BE2C (cell line): ENCODE results near the gene AMFR.

Experiments
- DNase-seq: peaks from one replicate; pipeline ENCODE4 v3.0.0-alpha.2; 2020
- H3K27me3 ChIP-seq: fragments of 250-450 bp; sonication (Bioruptor Pico); 2 replicates; pipeline ENCODE4 v1.5.1; 2020; ENCODE audit warnings: mild to moderate bottlenecking
- H3K36me3 ChIP-seq: fragments of 250-450 bp; sonication (Bioruptor Pico); 2 replicates; pipeline ENCODE4 v1.5.1; 2020; ENCODE audit warnings: mild to moderate bottlenecking
- H3K4me1 ChIP-seq: fragments of 250-450 bp; sonication (Bioruptor Pico); 2 replicates; pipeline ENCODE4 v1.5.1; 2020
- H3K4me3 ChIP-seq: 2 replicates; pipeline ENCODE4 v1.5.1; 2011; ENCODE audit warnings: low read depth, low read length
- H3K9me3 ChIP-seq: fragments of 250-450 bp; sonication (Bioruptor Pico); 2 replicates; pipeline ENCODE4 v1.5.1; 2020
- TF ChIP-seq, protein P1 (sequence below): IDR thresholded peaks from 2 replicates; pipeline ENCODE4 v1.5.1; 2012; ENCODE audit warnings: mild to moderate bottlenecking, low read depth, low read length

The AMFR gene

DNA sequence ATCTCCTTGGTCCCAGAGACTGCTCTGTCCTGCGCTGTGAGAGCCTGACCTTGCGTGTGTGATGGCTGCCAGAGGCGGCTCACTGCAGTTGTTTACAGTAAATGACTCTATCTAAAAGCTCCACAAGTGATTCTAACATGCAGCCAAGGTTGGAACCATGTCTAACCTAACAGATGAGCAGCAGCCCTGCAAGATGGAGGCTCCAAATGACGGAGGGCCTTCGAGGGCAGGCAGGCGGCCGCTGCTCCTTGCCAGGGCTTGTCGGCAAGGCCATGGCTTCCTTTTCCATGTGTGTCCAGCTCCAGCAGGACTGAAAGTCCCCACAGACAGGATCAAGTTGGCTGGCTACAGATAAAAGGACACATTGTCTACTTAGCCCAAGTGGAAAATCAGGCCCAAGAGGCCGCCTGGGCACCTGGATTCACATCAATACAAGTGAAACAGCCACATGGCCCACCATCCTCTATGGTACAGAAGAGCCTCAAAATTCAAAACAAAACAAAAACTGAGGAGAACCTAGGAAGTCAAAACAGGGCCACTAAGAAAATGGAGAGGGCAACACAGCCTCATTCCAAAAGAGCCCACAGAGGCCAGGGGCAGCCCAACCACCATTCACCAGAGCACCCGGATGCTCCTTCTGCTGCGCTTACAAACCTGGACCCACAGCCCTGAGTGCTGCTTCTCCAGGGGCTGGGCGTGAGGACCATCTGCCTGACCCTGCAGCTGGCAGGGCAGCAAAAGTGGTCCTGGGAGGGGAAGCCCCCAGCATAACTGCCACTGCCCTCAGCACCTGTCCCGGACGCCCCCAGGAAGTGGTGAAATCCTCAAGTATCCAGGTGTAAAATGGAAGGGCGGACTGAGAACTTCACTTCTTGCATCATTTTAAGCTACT lies 65.0 kb downstream of the AMFR start:
- no peaks in the 10 kb centered on the region for H3K9me3 ChIP-seq

DNA sequence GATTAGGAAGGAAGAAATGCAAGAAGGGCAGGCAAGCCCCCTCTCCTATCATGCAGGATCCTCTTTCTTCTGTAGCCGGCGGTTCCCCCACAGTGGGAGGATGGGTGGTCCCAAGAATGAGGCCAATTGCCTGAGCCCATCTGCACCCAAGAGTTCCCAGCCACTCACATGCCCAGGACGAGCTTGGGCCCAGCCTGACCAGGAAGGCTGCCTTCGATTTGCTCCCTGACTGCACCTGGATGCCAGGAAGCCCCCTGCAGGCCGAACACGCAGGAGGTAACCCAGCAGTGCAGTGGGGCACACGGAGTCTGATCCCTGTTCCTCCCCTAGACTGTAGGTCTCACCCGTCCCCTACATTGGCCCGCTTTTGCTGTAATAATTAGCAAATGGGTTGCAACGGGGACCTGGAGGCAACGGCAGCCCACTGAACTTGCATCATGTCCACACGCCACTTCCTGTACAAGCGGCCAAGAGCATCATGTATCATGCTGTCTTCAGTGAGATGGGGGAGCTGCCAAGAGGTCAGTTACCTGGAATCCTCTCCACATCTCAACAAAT lies 67.5 kb downstream of the AMFR start:
- TF ChIP-seq, protein P1, sequence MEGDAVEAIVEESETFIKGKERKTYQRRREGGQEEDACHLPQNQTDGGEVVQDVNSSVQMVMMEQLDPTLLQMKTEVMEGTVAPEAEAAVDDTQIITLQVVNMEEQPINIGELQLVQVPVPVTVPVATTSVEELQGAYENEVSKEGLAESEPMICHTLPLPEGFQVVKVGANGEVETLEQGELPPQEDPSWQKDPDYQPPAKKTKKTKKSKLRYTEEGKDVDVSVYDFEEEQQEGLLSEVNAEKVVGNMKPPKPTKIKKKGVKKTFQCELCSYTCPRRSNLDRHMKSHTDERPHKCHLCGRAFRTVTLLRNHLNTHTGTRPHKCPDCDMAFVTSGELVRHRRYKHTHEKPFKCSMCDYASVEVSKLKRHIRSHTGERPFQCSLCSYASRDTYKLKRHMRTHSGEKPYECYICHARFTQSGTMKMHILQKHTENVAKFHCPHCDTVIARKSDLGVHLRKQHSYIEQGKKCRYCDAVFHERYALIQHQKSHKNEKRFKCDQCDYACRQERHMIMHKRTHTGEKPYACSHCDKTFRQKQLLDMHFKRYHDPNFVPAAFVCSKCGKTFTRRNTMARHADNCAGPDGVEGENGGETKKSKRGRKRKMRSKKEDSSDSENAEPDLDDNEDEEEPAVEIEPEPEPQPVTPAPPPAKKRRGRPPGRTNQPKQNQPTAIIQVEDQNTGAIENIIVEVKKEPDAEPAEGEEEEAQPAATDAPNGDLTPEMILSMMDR, result 0 out of 2 replicates have a peak, but pooled peaks have one; percentile 17
- H3K4me1 ChIP-seq, result peaks cover 4% of the 10 kb centered on the region; the same call in 1 of the 2 replicates
- peak; percentile 23 for DNase-seq
- peaks cover 7% of the 10 kb centered on the region for H3K36me3 ChIP-seq
- no peaks in the 10 kb centered on the region for H3K27me3 ChIP-seq
- H3K4me3 ChIP-seq, result no peak overlapping the region
- H3K9me3 ChIP-seq, result no peaks in the 10 kb centered on the region

More for the DNA sequence above, 65.0 kb downstream of the AMFR start:
- Histone ChIP-seq H3K36me3 (peaks cover 22% of the 10 kb centered on the region), H3K27me3 (no peaks in the 10 kb centered on the region), H3K4me1 (peaks cover 4% of the 10 kb centered on the region; the same call in 1 of the 2 replicates), H3K4me3 (no peak overlapping the region)
- DNase-seq, result no peak
- TF ChIP-seq, protein P1, result no peak

DNA sequence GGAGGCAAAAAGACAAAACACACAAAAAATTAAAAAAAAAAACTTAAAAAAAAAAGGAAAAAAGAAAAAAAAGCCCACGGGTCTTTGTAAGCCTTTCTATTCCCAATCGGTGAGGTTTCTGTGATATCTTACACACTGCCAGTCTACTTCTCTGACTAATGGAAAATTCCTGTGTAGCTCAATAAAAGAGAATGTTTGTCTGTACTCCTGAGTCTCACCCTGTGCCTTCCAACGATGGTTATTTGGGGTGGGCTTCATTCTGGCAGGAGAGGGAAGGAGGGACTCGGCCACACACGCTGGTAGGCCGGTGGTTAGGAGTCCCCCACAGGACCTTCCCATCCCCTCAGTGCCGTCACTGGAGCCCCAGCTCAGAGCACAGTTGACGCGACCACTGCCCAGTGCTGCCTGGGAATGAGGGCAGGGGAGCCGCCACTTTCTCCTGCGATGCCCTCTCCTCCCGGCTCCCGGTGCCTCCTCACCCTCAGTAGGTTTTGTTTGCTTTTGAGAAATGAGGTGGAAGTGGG lies 68.0 kb downstream of the AMFR start:
- no peak for DNase-seq
- Histone ChIP-seq H3K36me3 (peaks cover 1% of the 10 kb centered on the region), H3K4me1 (peaks cover 4% of the 10 kb centered on the region; the same call in 1 of the 2 replicates), H3K9me3 (no peaks in the 10 kb centered on the region), H3K4me3 (no peak overlapping the region), H3K27me3 (no peaks in the 10 kb centered on the region)
- TF ChIP-seq, protein P1, result no peak

DNA sequence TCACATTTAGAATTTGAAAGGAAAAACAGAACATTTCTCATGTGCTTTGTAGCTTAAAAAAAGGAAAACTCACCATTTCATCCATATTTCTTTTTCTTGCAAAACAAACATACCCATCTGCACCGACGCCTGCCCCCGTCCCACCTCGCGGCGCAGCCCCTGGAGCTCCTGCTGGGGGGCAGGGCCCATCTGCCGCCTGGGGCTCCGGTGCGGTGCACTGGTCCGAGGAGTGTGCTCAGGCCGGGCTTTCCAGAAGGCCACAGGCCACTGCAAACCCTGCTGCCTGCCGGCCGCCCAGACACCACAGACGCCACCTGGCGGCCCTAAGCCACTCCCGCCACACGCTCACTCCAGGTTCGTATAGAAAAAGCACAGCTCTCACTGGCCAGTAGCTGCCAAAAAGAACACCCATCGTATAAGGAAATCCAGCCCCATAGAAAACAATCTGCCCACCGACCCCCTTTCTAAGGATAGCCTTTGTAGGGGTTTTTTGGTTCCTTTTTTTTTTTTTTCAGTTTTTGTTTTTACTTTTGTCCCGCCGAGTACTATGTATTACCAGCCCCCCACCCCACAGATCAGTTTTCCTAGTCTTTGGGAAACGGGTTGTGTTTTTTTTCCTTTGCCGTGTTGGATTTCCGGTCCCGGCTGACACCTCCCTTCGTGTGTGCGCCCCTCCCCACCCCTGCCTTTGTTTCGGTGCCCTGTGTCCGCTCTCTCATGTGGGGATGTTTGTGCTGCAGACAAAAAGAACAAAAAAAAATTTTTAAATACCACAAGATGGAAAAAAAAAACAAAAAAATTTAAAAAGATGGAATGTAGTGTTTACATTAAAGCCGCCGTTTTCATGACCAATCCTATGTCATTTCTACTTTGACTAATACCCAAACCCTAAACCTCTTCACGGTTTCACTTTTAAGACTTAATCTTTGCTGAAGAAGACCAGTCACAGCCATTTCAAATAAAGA lies 68.8 kb downstream of the AMFR start:
- H3K4me3 ChIP-seq, result no peak overlapping the region
- DNase-seq, result peak; percentile 85

DNA sequence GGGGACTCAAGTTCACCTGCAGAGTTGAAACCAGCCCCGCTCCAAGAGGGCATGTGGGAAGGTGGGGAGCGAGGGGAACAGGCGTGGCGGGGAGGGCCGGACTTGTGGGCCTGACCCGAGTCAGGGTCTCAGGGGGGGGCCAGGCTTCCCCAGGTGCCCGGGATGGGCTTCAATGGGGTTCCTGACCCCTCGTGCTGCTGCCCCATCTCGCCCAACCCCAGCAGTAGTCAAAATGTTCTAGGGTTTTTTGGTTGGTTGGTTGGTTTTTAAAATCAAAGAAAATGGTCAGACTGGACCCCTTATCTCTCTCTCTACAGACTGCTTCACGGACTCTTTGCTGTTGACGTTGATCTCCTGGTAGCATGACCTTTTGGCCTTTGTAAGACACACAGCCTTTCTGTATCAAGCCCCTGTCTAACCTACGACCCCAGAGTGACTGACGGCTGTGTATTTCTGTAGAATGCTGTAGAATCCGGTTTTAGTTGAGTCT lies 69.5 kb downstream of the AMFR start:
- H3K27me3 ChIP-seq, result no peaks in the 10 kb centered on the region
- peak; percentile 7 for DNase-seq
- no peak overlapping the region for H3K4me3 ChIP-seq
- peaks cover 9% of the 10 kb centered on the region for H3K36me3 ChIP-seq
- TF ChIP-seq, protein P1, result no peak
- no peaks in the 10 kb centered on the region for H3K9me3 ChIP-seq
- peaks cover 4% of the 10 kb centered on the region; the same call in 1 of the 2 replicates for H3K4me1 ChIP-seq

More for the DNA sequence above, 68.8 kb downstream of the AMFR start:
- no peaks in the 10 kb centered on the region for H3K27me3 ChIP-seq
- H3K9me3 ChIP-seq, result no peaks in the 10 kb centered on the region
- TF ChIP-seq, protein P1, result peak; percentile 93
- H3K36me3 ChIP-seq, result peaks cover 1% of the 10 kb centered on the region
- peaks cover 4% of the 10 kb centered on the region; the same call in 1 of the 2 replicates for H3K4me1 ChIP-seq
